RCC 7860 (cell line): ENCODE data around the gene FSTL1.

Experiments used
- DNase-seq: peaks from one replicate; pipeline ENCODE4 v3.0.0-alpha.2; 2015; ENCODE audit warnings: low spot score
- FAIRE-seq: peaks from 2 replicates; lab custom pipeline; 2012; peaks lifted over from hg19 to GRCh38; lab: Jason Lieb, UNC

Gene FSTL1

DNA sequence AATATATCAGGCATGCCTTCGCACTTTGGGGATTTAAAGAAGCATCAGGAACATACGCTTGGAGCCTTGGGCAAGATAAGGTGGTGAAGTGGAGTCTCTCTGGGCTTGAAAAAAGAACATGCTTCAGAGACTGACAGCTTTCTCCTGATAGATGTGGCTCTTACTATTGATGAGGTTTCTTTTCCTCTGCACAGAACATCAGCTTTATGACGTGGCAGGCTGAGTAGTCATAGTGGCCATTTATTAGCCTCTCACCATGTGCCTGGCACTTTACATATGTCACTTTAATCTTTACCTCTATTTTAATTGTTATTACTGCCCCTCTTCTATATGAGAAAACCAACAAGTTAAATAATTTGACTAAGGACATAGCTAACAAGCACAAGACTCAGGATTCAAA lies 82.6 kb downstream of the FSTL1 start:
- FAIRE-seq (no peak), DNase-seq (no peak)

DNA sequence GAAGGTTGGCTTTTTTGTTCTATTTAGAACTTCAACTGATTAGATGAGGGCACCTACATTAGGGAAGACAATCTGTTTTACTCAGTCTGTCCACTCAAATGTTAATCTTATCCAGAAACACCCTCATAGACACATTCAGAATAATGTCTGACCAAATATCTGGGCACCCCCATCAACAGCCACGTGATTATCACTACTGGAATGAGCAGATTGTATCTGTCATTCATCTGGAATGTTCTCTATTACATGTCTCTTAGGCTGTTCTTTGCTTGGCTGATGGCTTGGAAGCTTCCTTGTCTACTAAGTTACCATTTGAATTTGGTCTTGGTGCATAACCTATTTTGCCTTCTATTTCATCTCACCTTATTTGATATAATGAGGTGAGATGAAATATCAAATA lies 86.0 kb downstream of the FSTL1 start:
- DNase-seq (peak; percentile 26), FAIRE-seq (no peak)

DNA sequence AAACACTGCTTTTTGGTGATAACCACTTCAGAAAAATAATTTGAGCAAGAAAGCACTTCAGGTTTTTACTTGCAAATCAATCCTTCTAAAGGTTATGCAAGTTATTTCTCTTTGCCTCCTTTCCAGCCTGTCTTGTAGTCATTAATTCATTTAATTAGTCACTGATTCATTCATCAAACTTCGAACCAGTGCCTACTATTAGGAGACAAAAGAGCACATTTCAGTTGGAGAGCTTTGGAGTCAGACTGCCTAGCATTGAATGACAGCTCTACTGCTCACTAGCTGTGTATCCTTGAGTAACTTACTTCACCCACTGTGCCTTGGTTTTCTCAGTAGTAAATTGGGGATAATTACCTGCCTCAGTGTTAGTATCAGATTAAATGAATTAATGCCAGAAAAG lies 86.7 kb downstream of the FSTL1 start:
- DNase-seq (no peak), FAIRE-seq (no peak)

DNA sequence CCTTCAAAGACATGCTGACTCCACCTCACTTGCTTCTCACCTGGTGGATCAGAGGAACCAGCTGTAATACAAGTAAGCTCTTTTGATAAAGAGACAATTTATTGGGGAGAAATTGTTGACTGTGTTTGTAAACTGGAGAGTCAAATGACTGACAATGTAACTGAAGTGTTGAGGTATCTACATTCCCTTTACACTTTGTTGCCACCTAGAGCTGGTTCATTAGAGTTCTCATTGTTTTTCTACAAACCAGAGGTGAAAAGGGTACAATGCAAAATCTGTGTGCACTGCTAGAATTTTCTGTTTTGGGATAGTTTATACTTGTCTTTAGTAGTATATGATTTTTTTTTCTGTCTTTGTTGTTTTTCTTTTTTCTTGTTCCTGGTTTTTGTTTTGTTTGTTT lies 93.0 kb downstream of the FSTL1 start:
- DNase-seq (no peak), FAIRE-seq (no peak)

DNA sequence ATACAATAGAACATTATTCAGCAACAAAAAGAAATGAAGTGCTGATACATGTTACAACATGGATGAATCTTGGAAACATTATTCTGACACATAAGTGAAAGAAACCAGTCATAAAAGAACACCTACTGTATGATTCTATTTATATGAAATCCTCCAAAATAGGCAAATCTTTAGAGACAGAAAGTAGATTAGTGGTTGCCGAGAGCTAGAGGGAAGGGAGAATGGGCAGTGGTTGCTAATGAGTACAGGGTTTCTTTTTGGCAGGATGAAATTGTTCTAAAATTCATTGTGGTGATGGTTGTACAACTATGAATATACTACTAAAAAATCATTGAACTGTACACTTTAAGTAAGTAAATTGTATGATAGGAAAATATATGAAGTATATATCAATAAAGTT lies 95.3 kb downstream of the FSTL1 start:
- FAIRE-seq, result no peak
- no peak for DNase-seq

DNA sequence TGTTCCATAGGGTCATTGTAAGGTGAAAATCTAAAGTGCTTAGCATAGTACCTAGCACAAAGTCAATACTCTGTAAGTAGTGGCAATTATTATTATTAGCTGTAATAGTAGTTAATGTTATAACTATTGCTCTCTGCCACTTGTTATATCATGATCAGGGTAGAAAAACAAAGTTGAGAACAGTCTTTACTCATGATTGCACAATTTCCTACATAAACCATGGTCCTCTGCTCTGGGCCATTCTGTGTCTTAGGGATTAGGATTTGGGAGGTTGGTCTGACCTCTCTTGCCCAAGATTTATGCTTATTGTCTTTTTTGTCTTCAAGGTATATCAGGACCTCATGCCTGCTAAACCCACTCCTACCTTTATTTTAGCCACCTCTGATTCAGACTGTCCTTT lies 97.3 kb downstream of the FSTL1 start:
- no peak for FAIRE-seq

DNA sequence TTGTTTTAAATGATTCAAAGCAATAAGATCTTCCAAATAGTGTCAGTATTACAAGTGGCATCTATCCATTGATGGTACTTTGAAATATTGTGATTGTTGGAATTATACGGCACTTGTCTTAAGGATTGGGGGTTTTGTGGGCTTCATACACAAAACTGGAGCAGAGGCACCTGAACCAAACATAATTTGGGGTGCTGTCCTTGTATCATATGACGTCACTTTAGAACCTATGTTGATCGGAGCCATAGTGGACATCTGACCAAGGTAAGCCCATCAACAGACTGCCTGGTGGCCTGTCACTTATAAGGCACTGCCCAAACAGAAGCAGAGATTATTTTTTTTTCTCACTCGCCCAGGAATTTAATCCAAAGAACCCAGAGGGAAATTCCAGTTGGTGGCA lies 98.8 kb downstream of the FSTL1 start:
- FAIRE-seq, result no peak
- DNase-seq, result no peak

More for the DNA sequence above, 97.3 kb downstream of the FSTL1 start:
- no peak for DNase-seq

DNA sequence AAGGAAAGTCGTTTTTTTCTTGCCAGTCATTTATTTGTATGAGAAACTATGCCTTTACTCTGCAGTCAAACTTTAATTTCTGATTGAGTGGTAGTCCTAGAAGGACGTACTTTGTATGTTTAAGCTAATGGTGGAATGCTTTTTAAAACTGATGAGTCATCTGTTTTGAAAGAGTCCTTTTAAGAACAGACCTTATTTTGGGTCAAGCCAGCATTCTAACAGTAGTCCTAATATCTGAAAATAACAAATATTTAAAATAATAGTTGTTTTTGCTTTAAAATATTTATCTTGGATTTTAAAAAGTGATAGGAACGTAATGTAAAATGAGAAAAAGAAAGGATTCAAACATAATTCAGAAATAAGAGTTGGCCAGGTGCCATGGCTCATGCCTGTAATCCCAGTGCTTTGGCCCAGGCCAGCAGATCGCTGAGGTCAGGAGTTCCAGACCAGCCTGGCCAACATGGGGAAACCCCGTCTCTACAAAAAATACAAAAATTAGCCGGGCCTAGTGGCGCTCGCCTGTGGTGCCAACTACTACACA lies 100.3 kb downstream of the FSTL1 start:
- FAIRE-seq (peak; percentile 76), DNase-seq (peak; percentile 47)

DNA sequence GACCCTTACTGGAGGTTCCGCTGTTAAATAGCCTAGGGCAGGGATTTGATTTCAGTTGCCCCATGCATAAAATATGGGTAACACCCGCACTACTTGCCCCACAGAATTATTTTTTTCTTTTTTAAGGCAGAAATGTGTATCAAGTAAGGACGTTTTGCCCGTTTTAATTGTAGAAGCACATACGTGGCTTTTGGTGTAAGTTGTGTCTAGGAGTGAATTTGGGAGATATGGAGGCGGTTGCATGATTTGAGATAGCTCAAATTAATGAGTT lies 101.0 kb downstream of the FSTL1 start:
- FAIRE-seq (no peak), DNase-seq (no peak)

DNA sequence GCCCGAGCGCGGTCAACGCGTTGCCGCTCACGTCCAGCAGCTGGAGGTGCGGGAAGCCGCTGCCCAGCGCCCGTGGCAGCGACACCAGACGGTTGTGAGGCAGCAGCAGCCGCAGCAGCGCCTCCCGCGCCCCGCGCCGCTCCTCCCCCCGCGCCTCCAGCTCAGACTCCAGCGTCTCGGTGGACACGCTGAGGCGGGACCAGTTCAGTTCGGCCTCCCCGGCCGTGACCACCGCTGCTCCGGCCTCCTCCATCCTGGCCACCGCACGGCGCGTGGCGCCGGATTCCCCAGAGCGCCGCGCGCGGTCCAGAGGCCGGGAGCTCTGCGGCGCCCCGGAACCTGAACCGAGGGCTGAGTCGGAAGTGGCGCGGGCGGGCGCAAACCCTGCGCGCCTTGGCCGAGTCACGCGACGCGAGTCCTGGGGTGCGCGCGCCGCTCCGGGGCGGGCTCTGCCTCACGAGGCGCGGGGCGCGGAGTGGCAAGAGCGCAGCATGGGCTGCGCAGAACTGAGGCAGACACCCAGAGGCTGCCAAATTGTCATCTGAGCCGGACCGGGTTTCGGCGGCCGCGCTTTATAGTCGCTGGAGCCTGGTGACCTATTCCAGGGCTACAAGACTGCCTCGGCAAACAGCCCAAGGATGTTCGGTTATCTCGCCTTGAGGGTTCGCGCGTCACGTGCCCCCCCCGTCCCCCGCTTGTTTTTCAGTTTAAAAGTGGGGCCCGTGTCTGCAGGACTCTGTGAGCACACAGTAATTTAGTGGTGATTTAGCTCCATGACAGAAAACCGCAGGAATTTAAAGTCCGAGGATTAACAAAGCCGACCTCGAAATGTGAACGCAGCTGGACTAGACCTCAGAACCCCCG lies 101.6 kb downstream of the FSTL1 start, which contains the start of gene LRRC58:
LRRC58 (minus strand) TSS at position 364 of the 864 bp plus-strand sequence; CDS start at position 253, 111 bp downstream.
- DNase-seq (peak; percentile 78), FAIRE-seq (no peak)

DNA sequence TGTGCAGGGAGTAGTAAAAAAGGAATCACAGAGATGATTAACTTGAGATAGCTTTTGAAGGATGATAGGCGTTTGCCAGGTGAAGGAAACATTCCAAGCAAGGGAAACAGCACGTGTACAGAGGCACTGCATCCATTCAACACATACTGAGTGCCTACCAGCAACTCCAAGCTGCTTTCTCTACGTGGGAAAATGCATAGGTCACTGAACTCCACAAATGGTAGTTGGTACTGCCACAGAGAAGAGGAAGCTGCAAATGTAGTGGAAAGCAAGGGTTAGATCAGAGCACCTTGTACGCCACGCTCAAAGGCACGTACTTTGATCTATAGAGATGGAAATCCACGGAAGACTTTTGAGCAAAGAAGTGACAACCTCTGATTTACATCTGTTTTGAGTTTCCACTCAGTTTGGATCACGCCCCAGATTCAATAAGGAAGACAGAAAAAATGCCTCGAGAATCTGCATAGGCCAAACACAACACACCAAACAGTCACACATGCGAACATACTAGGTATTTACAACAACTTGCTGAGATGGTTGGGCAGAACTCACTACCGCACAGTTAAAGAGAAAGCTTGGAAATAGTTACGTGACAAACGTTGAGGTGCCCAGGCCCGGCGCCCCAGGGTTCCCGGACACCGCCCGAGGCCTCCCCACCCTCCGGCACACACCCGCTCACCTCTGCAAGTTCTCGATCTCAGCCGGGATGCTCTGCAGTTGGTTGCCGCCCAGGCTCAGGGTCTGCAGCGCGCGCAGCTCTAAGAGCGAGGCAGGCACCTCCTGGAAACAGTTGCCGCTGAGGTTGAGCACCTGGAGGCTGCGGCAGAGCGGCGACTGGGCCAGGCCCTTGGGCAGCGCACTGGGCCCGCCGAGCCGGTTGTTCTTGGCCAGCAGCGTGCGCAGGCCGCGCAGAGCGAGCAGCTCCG lies 102.5 kb downstream of the FSTL1 start:
- peak; percentile 13 for DNase-seq
- no peak for FAIRE-seq

DNA sequence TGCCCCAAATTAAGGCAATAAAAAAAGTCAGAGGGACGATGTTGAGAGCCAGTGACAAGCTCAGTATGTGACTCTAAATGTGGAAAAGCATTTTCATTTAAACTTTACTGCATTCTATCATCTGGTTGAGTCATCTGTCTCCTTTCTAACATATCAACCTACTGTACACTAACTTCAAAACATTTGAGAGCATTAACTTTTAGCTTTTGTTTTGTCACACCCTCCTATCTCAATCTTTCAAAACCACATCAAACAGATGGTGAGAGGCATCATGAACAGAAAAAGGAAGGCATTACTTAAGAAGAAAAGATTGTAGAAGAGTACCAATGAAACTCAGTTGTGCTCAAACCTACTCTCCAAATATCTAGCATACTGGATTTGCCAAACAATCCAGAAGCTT lies 106.4 kb downstream of the FSTL1 start:
- DNase-seq (no peak), FAIRE-seq (no peak)
